Measurements from ENCODE around the gene CBX1.

The CBX1 gene

DNA sequence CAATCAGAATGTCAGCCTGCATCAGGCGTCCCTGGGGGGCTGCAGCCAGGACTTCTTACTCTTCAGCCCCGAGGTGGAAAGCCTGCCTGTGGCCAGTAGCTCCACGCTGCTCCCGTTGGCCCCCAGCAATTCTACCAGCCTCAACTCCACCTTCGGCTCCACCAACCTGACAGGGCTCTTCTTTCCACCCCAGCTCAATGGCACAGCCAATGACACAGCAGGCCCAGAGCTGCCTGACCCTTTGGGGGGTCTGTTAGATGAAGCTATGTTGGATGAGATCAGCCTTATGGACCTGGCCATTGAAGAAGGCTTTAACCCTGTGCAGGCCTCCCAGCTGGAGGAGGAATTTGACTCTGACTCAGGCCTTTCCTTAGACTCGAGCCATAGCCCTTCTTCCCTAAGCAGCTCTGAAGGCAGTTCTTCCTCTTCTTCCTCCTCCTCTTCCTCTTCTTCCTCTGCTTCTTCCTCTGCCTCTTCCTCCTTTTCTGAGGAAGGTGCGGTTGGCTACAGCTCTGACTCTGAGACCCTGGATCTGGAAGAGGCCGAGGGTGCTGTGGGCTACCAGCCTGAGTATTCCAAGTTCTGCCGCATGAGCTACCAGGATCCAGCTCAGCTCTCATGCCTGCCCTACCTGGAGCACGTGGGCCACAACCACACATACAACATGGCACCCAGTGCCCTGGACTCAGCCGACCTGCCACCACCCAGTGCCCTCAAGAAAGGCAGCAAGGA lies 42.7 kb downstream of the CBX1 start:
- no peak overlapping the region for H3K4me3 ChIP-seq (ENCODE audit: low read length)
- TF ChIP-seq, protein P1, sequence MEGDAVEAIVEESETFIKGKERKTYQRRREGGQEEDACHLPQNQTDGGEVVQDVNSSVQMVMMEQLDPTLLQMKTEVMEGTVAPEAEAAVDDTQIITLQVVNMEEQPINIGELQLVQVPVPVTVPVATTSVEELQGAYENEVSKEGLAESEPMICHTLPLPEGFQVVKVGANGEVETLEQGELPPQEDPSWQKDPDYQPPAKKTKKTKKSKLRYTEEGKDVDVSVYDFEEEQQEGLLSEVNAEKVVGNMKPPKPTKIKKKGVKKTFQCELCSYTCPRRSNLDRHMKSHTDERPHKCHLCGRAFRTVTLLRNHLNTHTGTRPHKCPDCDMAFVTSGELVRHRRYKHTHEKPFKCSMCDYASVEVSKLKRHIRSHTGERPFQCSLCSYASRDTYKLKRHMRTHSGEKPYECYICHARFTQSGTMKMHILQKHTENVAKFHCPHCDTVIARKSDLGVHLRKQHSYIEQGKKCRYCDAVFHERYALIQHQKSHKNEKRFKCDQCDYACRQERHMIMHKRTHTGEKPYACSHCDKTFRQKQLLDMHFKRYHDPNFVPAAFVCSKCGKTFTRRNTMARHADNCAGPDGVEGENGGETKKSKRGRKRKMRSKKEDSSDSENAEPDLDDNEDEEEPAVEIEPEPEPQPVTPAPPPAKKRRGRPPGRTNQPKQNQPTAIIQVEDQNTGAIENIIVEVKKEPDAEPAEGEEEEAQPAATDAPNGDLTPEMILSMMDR (IDR thresholded peaks at IDR 0.05; ENCODE audit: insufficient read depth, low read depth, low read length, missing control alignments), result no peak
- DNase-seq (ENCODE audit: low read depth), result no peak

DNA sequence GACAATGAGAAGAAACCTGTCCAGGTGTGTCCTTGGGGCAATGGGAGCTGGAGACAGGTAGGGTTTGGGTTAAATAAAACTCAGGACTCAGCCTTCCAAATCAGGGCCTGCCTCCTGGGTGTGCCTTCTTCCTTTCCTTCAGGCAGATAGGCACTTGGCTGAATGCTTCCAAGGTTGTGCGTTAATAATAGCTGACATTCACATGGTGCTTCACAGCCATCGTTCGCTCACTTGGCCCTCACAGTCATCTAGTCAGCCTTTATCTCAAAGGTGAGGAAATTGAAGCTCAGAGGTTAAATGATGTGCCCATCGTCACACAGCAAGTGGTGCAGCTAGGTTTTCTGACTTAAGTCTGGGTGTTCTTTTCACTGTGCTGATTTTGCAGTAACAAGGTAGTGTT lies 43.7 kb downstream of the CBX1 start:
- DNase-seq (ENCODE audit: low read depth), result no peak
- TF ChIP-seq, protein P1 (IDR thresholded peaks at IDR 0.05; ENCODE audit: insufficient read depth, low read depth, low read length, missing control alignments), result no peak
- H3K4me3 ChIP-seq (ENCODE audit: low read length), result no peak overlapping the region

DNA sequence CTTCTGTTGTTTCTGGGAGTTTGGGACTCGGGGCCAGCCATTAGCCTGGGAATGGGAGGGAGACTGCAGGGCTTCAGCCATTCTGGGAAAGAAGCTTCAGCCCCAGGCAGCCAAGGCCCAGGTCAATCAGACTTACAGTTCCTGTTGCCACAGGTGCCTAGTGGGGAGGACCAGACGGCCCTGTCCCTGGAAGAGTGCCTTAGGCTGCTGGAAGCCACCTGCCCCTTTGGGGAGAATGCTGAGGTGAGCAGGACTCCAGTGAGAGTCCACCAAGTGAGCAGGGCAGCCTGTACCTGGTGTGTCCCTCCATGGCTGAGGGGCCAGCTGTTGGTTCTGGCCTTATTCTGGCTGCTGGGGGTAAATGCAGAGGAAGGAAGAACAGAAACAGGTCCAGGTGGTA lies 44.4 kb downstream of the CBX1 start:
- H3K4me3 ChIP-seq (ENCODE audit: low read length), result no peak overlapping the region
- TF ChIP-seq, protein P1 (IDR thresholded peaks at IDR 0.05; ENCODE audit: insufficient read depth, low read depth, low read length, missing control alignments), result no peak

DNA sequence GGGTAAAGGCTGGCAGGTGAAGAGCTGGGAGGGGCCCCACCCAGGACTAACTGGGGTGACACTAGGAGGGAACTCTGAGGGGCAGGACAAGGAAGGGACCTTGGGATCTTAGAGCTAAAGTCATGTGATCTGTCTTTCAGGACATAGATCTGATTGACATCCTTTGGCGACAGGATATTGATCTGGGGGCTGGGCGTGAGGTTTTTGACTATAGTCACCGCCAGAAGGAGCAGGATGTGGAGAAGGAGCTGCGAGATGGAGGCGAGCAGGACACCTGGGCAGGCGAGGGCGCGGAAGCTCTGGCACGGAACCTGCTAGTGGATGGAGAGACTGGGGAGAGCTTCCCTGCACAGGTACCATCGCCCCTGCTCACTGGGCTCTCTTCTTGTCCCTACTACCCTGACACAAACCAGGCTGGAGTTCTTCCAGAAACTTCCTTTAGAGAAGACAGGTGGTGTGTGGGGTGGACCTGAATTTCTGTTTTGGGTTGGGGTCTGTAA lies 45.0 kb downstream of the CBX1 start:
- TF ChIP-seq, protein P1 (IDR thresholded peaks at IDR 0.05; ENCODE audit: insufficient read depth, low read depth, low read length, missing control alignments), result no peak
- no peak for DNase-seq (ENCODE audit: low read depth)
- H3K4me3 ChIP-seq (ENCODE audit: low read length), result no peak overlapping the region

More for the DNA sequence above, 44.4 kb downstream of the CBX1 start:
- DNase-seq (ENCODE audit: low read depth), result no peak

DNA sequence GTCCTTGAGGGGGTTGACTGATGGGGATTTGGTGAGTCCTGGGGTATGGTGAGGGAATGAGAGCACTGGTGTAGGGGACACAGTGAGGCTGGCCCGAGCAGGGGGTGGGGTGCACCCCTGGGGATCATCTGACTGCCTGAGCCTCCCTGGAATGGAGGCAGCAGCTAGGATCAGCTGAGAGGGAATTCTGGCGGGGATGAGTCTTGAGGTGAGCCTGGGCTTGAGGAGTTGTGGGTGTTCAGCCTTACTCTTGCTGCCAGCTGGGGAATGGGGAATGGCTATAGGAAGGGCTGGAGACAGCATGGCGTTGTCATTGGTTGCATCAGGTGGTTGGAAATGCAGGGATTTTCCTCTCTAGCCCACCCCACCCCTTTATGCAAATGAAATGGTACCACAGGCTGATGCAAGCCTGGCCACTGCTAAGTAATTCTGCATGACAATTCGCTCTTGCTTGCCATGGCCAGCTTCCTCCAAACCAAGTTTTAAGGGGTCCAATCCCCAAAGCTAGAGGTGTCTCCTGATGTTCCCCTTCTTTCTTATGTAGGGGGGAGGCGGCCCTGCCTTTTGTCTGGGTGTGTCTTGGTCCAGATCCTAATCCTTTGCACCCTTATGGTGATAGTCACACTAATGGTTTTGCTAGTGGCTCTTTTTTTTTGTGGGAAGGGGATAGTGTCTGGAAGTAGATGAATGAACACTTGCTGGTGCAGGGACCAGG lies 45.6 kb downstream of the CBX1 start:
- peak; percentile 82 for DNase-seq (ENCODE audit: low read depth)
- TF ChIP-seq, protein P1 (IDR thresholded peaks at IDR 0.05; ENCODE audit: insufficient read depth, low read depth, low read length, missing control alignments), result no peak
- no peak overlapping the region for H3K4me3 ChIP-seq (ENCODE audit: low read length)

DNA sequence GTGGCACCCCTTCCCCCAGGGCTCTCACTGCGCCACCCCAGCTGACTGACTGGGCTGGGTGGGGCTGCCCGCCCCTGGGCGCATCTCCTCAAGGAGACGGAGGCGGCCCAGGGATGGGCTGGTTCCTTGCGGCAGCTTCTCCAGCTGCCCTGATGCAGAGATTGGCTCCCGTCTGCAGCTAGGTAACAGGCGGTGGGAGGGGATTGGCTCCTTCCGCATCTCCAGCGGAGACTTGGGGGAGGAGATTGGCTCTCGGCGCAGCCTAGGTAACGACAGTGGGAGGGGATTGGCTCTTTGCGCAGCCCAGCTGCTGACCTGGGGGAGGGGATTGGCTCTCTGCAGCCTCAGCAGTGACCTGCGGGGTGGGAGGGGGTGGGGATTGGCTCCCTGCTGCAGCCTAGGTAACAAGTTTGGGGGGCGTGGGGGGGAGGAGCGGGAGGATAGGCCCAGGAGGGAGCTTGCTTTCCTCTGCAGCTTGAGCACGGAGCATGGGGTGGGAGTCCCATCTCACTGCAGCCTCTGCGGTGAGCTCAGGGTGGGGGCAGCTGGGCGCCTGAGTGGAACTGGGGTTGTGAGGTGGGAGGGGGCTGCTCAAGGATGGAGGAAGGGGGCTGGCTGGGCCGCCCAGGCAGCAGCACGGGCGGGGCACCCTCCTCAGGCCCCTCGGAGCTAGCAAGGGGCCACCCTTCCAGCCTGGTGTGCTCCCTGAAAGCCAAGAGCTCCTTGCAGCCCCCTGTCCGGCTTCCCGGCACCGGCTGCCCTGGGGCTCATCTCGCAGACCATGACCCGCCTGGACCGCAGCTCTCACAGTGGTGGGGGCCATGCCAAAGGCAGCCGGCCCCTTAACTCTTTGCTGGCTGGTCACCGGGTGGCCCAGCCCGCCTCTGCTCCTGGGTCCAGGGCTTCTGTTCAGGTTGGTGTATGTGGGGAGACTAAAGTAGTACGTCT lies 46.8 kb downstream of the CBX1 start:
- peak; percentile 98 for DNase-seq (ENCODE audit: low read depth)
- peak overlapping the region; percentile 27 for H3K4me3 ChIP-seq (ENCODE audit: low read length)
- TF ChIP-seq, protein P1 (IDR thresholded peaks at IDR 0.05; ENCODE audit: insufficient read depth, low read depth, low read length, missing control alignments), result no peak

All from epithelial cell of esophagus (primary cell).